ENCODE results near the gene VEGFD. TPM values are rescaled to one million over a fixed set of nuclear protein-coding genes. Genes with fewer than 3 reads are reported as not detected.

Gene VEGFD
- total and polyA plus RNA-seq, 2 of the 4 experiments (the other 2 are of a cell fraction), result 0.18 to 0.19 TPM

GRCh38 chrX:15391850-15392249, 7.6 kb upstream of the VEGFD start:
- Histone ChIP-seq H3K9me3 (ENCODE audit: control insufficient read depth, insufficient read depth, low read length) (no peaks in the 10 kb centered on the region), H4K8ac (ENCODE audit: low read depth in 2 of 2, low read length in 2 of 2) (no peak overlapping the region), H2BK20ac (ENCODE audit: low read depth, low read length) (no peak overlapping the region), H2BK5ac (ENCODE audit: low read depth, low read length, poor library complexity, severe bottlenecking) (no peak overlapping the region), H2AK5ac (ENCODE audit: low read depth, low read length) (no peak overlapping the region), H3K4me3 (ENCODE audit: insufficient read depth, low read depth, low read length) (no peak overlapping the region), H4K91ac (ENCODE audit: insufficient read depth, low read depth, low read length) (no peak overlapping the region), H3K4me1 (ENCODE audit: control insufficient read depth, insufficient read depth, low read length) (no peaks in the 10 kb centered on the region), H4K20me1 (ENCODE audit: insufficient read depth, low read length) (no peaks in the 10 kb centered on the region), H3K36me3 (ENCODE audit: control insufficient read depth, insufficient read depth, low read length) (no peaks in the 10 kb centered on the region), H3K23ac (ENCODE audit: low read depth, low read length) (no peak overlapping the region), H3K79me1 (ENCODE audit: low read depth in 1 of 2, low read length in 2 of 2) (no peaks in the 10 kb centered on the region), H3K56ac (ENCODE audit: extremely low read depth, insufficient read depth, low read length) (no peak overlapping the region), H3K14ac (replicated peaks; ENCODE audit: low read depth, low read length) (no peak overlapping the region), H2BK15ac (ENCODE audit: low read depth, low read length) (no peak overlapping the region), H3K27ac (ENCODE audit: insufficient read depth, low read length) (no peak overlapping the region), H3K9ac (ENCODE audit: low read depth, low read length) (no peak overlapping the region), H3K9me1 (ENCODE audit: insufficient read depth, low read length) (no peaks in the 10 kb centered on the region), H3K27me3 (ENCODE audit: control insufficient read depth, insufficient read depth, low read length) (no peaks in the 10 kb centered on the region), H4K5ac (ENCODE audit: low read depth, low read length) (no peak overlapping the region), H3K18ac (ENCODE audit: low read depth, low read length) (no peak overlapping the region), H3K4me2 (ENCODE audit: low read depth, low read length) (no peak overlapping the region), H2BK120ac (ENCODE audit: low read depth, low read length) (no peak overlapping the region), H3K4ac (ENCODE audit: low read depth, low read length) (no peak overlapping the region), H2AK9ac (replicated peaks; ENCODE audit: low read depth, low read length, poor library complexity) (no peak overlapping the region), H2AFZ (replicated peaks; ENCODE audit: low read length, poor library complexity) (no peak overlapping the region)
- ChIA-PET POLR2A (ENCODE audit: unreplicated experiment) (no interaction called here), CTCF (interaction anchor here (0.7 kb wide), 1 partner anchor 52 kb away, joined by 3 read pairs; no protein-coding TSS in a partner anchor)
- no peak for DNase-seq
- TF ChIP-seq FOS (IDR thresholded peaks at IDR 0.05; ENCODE audit: low read depth, low read length), result no peak
- TF ChIP-seq CHD1 (IDR thresholded peaks at IDR 0.05; ENCODE audit: low read depth, low read length), result no peak
- TF ChIP-seq NFE2L2 (IDR thresholded peaks at IDR 0.05; ENCODE audit: low read depth, low read length), result no peak
- ATAC-seq (ENCODE audit: low read depth), result no peak
- no TSS peak for BruUV-seq (replicated peaks)
- 42% methylated on average over 2 of the region's 4 CpGs; no CpG with 5 or more reads in 1 of the 2 experiments for WGBS, 2 experiments (ENCODE audit: extremely low coverage in 2 of 2, insufficient read length in 1 of 2)
- dilution Hi-C loops (cut with HindIII; ENCODE audit: low sequenced_read_pairs, unreplicated experiment) (no loop called here), in situ Hi-C loops (cut with MboI; ENCODE audit: low sequenced_read_pairs) (no loop called here), intact Hi-C loops (cut with micrococcal nuclease) (no loop called here)

Data from IMR-90 (cell line).